GM12801 (cell line): Measurements from ENCODE around the gene GMPPA.

Experiments
- CTCF ChIP-seq: IDR thresholded peaks from one replicate; pipeline ENCODE4 v1.5.1; 2011; ENCODE audit warnings: control low read depth; ENCODE audit not compliant: insufficient read length; ENCODE audit errors: extremely low read depth

Gene GMPPA

GRCh38 chr2:219522111-219523030, 23.7 kb downstream of the GMPPA start:
- no peak for TF ChIP-seq CTCF

- TF ChIP-seq CTCF = no peak
Observed at GRCh38 chr2:219523031-219523671, 24.5 kb downstream of the GMPPA start.

GRCh38 chr2:219524817-219525216, 26.1 kb downstream of the GMPPA start:
- no peak for TF ChIP-seq CTCF

GRCh38 chr2:219525533-219526232, 27.0 kb downstream of the GMPPA start:
- no peak for TF ChIP-seq CTCF

- TF ChIP-seq CTCF = no peak
Observed at GRCh38 chr2:219526320-219527075, 27.8 kb downstream of the GMPPA start.

GRCh38 chr2:219527076-219527394, 28.3 kb downstream of the GMPPA start:
- no peak for TF ChIP-seq CTCF

- TF ChIP-seq CTCF = no peak
Observed at GRCh38 chr2:219527472-219527871, 28.8 kb downstream of the GMPPA start.
